ENCODE results near the gene PROK1.
A peak's percentile ranks its signal among the peaks of the same experiment; 100 is the strongest.
"Not testable (repeated sequence)": the region's sequence is repeated elsewhere in the genome, so short reads cannot be mapped to it uniquely, and the experiment has no call there.

PROK1 gene

DNA sequence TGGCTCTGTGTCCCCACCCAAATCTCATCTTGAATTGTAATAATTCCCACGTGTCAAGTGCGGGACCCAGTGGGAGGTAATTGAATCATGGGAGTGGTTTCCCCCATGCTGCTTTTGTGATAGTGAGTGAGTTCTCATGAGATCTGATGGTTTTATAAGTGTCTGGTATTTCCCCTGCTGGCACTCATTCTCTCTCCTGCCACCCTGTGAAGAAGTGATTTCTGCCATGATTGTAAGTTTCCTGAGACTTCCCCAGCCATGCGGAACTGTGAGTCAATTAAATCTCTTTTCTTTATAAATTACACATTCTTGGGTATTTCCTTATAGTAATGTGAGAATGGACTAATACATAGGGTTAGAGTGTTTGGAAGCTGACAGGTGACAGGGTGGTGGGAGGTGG lies 11.1 kb upstream of the PROK1 start:
- WGBS (ENCODE audit: insufficient coverage): no CpG with 5 or more reads among the region's 3 CpGs

DNA sequence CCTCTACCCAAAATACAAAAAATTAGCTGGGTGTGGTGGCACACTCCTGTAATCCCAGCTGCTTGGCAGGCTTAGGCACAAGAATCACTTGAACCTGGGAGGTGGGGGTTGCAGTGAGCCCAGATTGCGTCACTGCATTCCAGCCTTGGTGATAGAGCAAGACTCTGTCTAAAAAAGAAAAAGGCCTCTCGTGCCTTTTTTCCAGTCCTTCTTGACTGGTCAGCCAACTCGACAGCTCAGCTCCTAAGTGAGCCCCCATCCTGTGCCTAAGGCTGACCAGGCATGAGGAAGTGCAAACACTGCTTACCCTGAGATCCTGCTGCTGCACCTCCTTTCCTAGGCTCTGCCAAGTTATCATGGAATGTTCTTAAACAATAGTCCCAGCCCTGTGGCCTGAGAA lies 10.1 kb upstream of the PROK1 start:
- H3K27ac ChIP-seq (ENCODE audit: insufficient read depth in 1 of 2, low read depth in 1 of 2, low read length in 2 of 2, poor library complexity in 1 of 2, severe bottlenecking in 2 of 2): no peak overlapping the region
- H3K4me3 ChIP-seq (ENCODE audit: control insufficient read depth in 1 of 7, extremely low read depth in 1 of 7, insufficient read depth in 4 of 7, low read depth in 2 of 7, low read length in 6 of 7): no peak overlapping the region
- no peak for DNase-seq
- H3K27me3 ChIP-seq (replicated peaks in 2 of 5; ENCODE audit: control insufficient read depth in 4 of 5, insufficient read depth in 5 of 5, low read length in 4 of 5): no peaks in the 10 kb centered on the region
- no peaks in the 10 kb centered on the region for H3K9me3 ChIP-seq (ENCODE audit: control extremely low read depth in 1 of 5, control insufficient read depth in 4 of 5, insufficient read depth in 2 of 5, low read depth in 1 of 5, low read length in 4 of 5)
- no peaks in the 10 kb centered on the region for H3K36me3 ChIP-seq (ENCODE audit: control insufficient read depth in 4 of 4, insufficient read depth in 4 of 4, low read length in 3 of 4)
- H3K4me1 ChIP-seq (ENCODE audit: control extremely low read depth in 1 of 4, control insufficient read depth in 4 of 4, insufficient read depth in 4 of 4, low read length in 3 of 4): peaks cover 0 to 23% (median 5%) of the 10 kb centered on the region in 4 experiments
- POLR2A ChIA-PET: no interaction called here
- 100% methylated on average over 3 of the region's 3 CpGs for WGBS (ENCODE audit: insufficient coverage)
- CTCF ChIA-PET: interaction anchor here (2.0 to 7.2 kb wide), 3 partner anchors 20 to 55 kb away, joined by 8 to 48 read pairs (median 12); no protein-coding TSS in a partner anchor

More for the DNA sequence above, 11.1 kb upstream of the PROK1 start:
- H3K36me3 ChIP-seq (ENCODE audit: control insufficient read depth in 4 of 4, insufficient read depth in 4 of 4, low read length in 3 of 4); H3K27me3 ChIP-seq (replicated peaks in 2 of 5; ENCODE audit: control insufficient read depth in 4 of 5, insufficient read depth in 5 of 5, low read length in 4 of 5); H3K4me3 ChIP-seq (ENCODE audit: control insufficient read depth in 1 of 7, extremely low read depth in 1 of 7, insufficient read depth in 4 of 7, low read depth in 2 of 7, low read length in 6 of 7); H3K9me3 ChIP-seq (ENCODE audit: control extremely low read depth in 1 of 5, control insufficient read depth in 4 of 5, insufficient read depth in 2 of 5, low read depth in 1 of 5, low read length in 4 of 5); H3K27ac ChIP-seq (ENCODE audit: insufficient read depth in 1 of 2, low read depth in 1 of 2, low read length in 2 of 2, poor library complexity in 1 of 2, severe bottlenecking in 2 of 2); DNase-seq; POLR2A ChIA-PET: not testable (repeated sequence)
- peaks cover 0 to 26% (median 8%) of the 10 kb centered on the region in 4 experiments for H3K4me1 ChIP-seq (ENCODE audit: control extremely low read depth in 1 of 4, control insufficient read depth in 4 of 4, insufficient read depth in 4 of 4, low read length in 3 of 4)
- CTCF ChIA-PET: interaction anchor here (2.2 to 7.2 kb wide), 4 partner anchors 15 to 56 kb away, joined by 9 to 83 read pairs (median 30); no protein-coding TSS in a partner anchor

GRCh38 chr1:110441888-110442287 lies 9.1 kb upstream of the PROK1 start:
- Histone ChIP-seq H3K9me3 (ENCODE audit: control extremely low read depth in 1 of 5, control insufficient read depth in 4 of 5, insufficient read depth in 2 of 5, low read depth in 1 of 5, low read length in 4 of 5) (no peaks in the 10 kb centered on the region), H3K36me3 (ENCODE audit: control insufficient read depth in 4 of 4, insufficient read depth in 4 of 4, low read length in 3 of 4) (no peaks in the 10 kb centered on the region), H3K27ac (ENCODE audit: insufficient read depth in 1 of 2, low read depth in 1 of 2, low read length in 2 of 2, poor library complexity in 1 of 2, severe bottlenecking in 2 of 2) (no peak overlapping the region), H3K27me3 (replicated peaks in 2 of 5; ENCODE audit: control insufficient read depth in 4 of 5, insufficient read depth in 5 of 5, low read length in 4 of 5) (no peaks in the 10 kb centered on the region), H3K4me1 (ENCODE audit: control extremely low read depth in 1 of 4, control insufficient read depth in 4 of 4, insufficient read depth in 4 of 4, low read length in 3 of 4) (peaks cover 0 to 23% (median 5%) of the 10 kb centered on the region in 4 experiments), H3K4me3 (ENCODE audit: control insufficient read depth in 1 of 7, extremely low read depth in 1 of 7, insufficient read depth in 4 of 7, low read depth in 2 of 7, low read length in 6 of 7) (no peak overlapping the region)
- ChIA-PET CTCF (interaction anchor here (0.7 to 7.2 kb wide), 7 partner anchors 17 to 234 kb away, joined by 3 to 48 read pairs (median 5); no protein-coding TSS in a partner anchor), POLR2A (no interaction called here)
- DNase-seq: no peak

- WGBS (ENCODE audit: insufficient coverage): 91% methylated on average over 6 of the region's 8 CpGs
- no peaks in the 10 kb centered on the region for H3K36me3 ChIP-seq (ENCODE audit: control insufficient read depth in 4 of 4, insufficient read depth in 4 of 4, low read length in 3 of 4)
- H3K27ac ChIP-seq (ENCODE audit: insufficient read depth in 1 of 2, low read depth in 1 of 2, low read length in 2 of 2, poor library complexity in 1 of 2, severe bottlenecking in 2 of 2): no peak overlapping the region
- DNase-seq: no peak
- H3K27me3 ChIP-seq (replicated peaks in 2 of 5; ENCODE audit: control insufficient read depth in 4 of 5, insufficient read depth in 5 of 5, low read length in 4 of 5): peaks cover 0 to 2% (median 0%) of the 10 kb centered on the region in 5 experiments
- POLR2A ChIA-PET: no interaction called here
- no peaks in the 10 kb centered on the region for H3K9me3 ChIP-seq (ENCODE audit: control extremely low read depth in 1 of 5, control insufficient read depth in 4 of 5, insufficient read depth in 2 of 5, low read depth in 1 of 5, low read length in 4 of 5)
- CTCF ChIA-PET: interaction anchor here (1.0 to 3.5 kb wide), 6 partner anchors 17 to 239 kb away, joined by 3 to 8 read pairs (median 4); no protein-coding TSS in a partner anchor
- H3K4me3 ChIP-seq (ENCODE audit: control insufficient read depth in 1 of 7, extremely low read depth in 1 of 7, insufficient read depth in 4 of 7, low read depth in 2 of 7, low read length in 6 of 7): no peak overlapping the region
- H3K4me1 ChIP-seq (ENCODE audit: control extremely low read depth in 1 of 4, control insufficient read depth in 4 of 4, insufficient read depth in 4 of 4, low read length in 3 of 4): peaks cover 0 to 12% (median 3%) of the 10 kb centered on the region in 4 experiments
These were observed 7.5 kb upstream of the PROK1 start for GRCh38 chr1:110443451-110443850.

DNA sequence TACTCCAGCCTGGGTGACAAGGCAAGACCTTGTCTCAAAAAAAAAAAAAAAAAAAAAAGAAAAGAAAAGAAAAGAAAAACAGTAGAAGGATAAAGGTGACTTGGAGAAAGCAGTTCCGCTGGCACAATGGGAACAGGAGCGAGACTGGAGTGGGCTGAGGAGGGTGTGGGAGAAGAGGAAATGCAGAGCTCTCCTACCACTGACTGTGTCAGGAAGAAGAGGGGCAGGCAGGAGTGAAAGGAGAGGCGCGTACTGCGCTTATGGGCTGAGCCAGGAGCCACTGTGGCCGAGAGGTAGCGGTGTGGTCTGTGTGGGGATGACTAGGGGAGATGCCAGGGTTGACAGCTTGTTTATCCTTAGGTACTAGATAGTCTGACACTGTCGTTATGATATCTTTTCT lies 6.4 kb upstream of the PROK1 start:
- POLR2A ChIA-PET: interaction anchor here (0.8 kb wide), 1 partner anchor 15 kb away, joined by 3 read pairs; no protein-coding TSS in a partner anchor
- Histone ChIP-seq H3K9me3 (ENCODE audit: control extremely low read depth in 1 of 5, control insufficient read depth in 4 of 5, insufficient read depth in 2 of 5, low read depth in 1 of 5, low read length in 4 of 5) (no peaks in the 10 kb centered on the region), H3K27ac (ENCODE audit: insufficient read depth in 1 of 2, low read depth in 1 of 2, low read length in 2 of 2, poor library complexity in 1 of 2, severe bottlenecking in 2 of 2) (no peak overlapping the region), H3K4me3 (ENCODE audit: control insufficient read depth in 1 of 7, extremely low read depth in 1 of 7, insufficient read depth in 4 of 7, low read depth in 2 of 7, low read length in 6 of 7) (no peak overlapping the region), H3K36me3 (ENCODE audit: control insufficient read depth in 4 of 4, insufficient read depth in 4 of 4, low read length in 3 of 4) (no peaks in the 10 kb centered on the region), H3K4me1 (ENCODE audit: control extremely low read depth in 1 of 4, control insufficient read depth in 4 of 4, insufficient read depth in 4 of 4, low read length in 3 of 4) (peaks cover 0 to 1% (median 0%) of the 10 kb centered on the region in 4 experiments), H3K27me3 (replicated peaks in 2 of 5; ENCODE audit: control insufficient read depth in 4 of 5, insufficient read depth in 5 of 5, low read length in 4 of 5) (peaks cover 0 to 2% (median 0%) of the 10 kb centered on the region in 5 experiments)
- CTCF ChIA-PET: interaction anchor here (0.9 to 1.3 kb wide), 3 partner anchors 16 to 32 kb away, joined by 4 read pairs; no protein-coding TSS in a partner anchor
- WGBS (ENCODE audit: insufficient coverage): 79% methylated on average over 8 of the region's 8 CpGs
- peak in 1 of 3 donors; percentile 16 for DNase-seq

GRCh38 chr1:110449661-110450651 lies 993 bp upstream of the PROK1 start:
- no peak overlapping the region for H3K27ac ChIP-seq (ENCODE audit: insufficient read depth in 1 of 2, low read depth in 1 of 2, low read length in 2 of 2, poor library complexity in 1 of 2, severe bottlenecking in 2 of 2)
- H3K4me1 ChIP-seq (ENCODE audit: control extremely low read depth in 1 of 4, control insufficient read depth in 4 of 4, insufficient read depth in 4 of 4, low read length in 3 of 4): no peaks in the 10 kb centered on the region
- H3K4me3 ChIP-seq (ENCODE audit: control insufficient read depth in 1 of 7, extremely low read depth in 1 of 7, insufficient read depth in 4 of 7, low read depth in 2 of 7, low read length in 6 of 7): no peak overlapping the region
- ChIA-PET CTCF (interaction anchor here (1.2 to 21.0 kb wide), 3 partner anchors 10 to 33 kb away, joined by 4 to 494 read pairs (median 4); partner anchors contain the start of gene LAMTOR5), POLR2A (no interaction called here)
- H3K27me3 ChIP-seq (replicated peaks in 2 of 5; ENCODE audit: control insufficient read depth in 4 of 5, insufficient read depth in 5 of 5, low read length in 4 of 5): peaks cover 0 to 2% (median 0%) of the 10 kb centered on the region in 5 experiments
- H3K36me3 ChIP-seq (ENCODE audit: control insufficient read depth in 4 of 4, insufficient read depth in 4 of 4, low read length in 3 of 4): no peaks in the 10 kb centered on the region
- DNase-seq: peak in 1 of 3 donors; percentile 36
- 85% methylated on average over 8 of the region's 12 CpGs for WGBS (ENCODE audit: insufficient coverage)
- H3K9me3 ChIP-seq (ENCODE audit: control extremely low read depth in 1 of 5, control insufficient read depth in 4 of 5, insufficient read depth in 2 of 5, low read depth in 1 of 5, low read length in 4 of 5): no peaks in the 10 kb centered on the region
